ENCODE data around the gene AZI2.

AZI2 gene

DNA sequence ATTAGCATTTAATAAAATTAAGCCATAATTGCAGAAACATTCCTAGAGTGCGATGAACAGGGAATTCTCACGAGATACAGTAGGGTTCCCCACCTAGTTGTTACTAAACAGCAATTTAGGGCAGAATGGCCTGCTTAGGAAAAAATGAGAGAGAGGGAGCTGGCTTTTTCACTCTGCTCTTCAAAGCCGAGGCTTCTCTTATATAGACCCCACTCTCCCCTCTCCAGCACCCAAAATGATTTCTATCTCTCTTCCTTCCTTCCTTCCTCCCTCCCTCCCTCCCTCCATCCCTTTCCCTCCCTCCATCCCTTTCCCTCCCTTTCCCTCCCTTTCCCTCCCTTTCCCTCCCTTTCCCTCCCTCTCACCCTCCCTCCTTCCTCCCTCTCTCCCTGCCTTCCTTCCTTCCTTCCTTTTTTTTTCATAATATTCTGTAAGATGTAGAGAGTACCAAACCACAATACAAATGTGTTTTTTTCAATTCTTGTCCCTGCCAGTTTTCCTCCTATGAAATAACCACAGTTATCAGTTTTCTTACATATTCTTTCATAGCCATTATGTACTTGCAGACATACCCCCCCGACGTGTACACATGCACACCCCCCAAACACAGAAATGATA lies 48.2 kb downstream of the AZI2 start:
- DNase-seq, result no peak

DNA sequence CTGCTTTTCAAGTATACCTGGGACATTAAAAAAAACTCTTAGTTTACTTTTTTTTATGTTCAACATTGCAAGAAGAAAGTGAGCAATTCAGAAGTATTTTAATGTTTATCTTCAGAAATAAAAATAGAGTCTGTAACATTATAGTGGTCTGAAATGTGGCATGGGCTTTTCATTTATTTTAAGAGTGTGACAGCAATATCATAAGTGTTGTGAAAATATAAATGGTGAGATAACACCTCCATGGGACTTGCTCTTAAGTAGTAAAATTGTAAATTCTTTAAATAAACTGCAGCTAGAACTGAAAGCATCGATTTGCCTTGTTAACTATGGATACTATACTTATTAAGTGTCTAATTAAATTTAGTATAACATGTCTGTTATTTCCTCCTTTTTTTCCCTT lies 48.9 kb downstream of the AZI2 start:
- no peak for DNase-seq

DNA sequence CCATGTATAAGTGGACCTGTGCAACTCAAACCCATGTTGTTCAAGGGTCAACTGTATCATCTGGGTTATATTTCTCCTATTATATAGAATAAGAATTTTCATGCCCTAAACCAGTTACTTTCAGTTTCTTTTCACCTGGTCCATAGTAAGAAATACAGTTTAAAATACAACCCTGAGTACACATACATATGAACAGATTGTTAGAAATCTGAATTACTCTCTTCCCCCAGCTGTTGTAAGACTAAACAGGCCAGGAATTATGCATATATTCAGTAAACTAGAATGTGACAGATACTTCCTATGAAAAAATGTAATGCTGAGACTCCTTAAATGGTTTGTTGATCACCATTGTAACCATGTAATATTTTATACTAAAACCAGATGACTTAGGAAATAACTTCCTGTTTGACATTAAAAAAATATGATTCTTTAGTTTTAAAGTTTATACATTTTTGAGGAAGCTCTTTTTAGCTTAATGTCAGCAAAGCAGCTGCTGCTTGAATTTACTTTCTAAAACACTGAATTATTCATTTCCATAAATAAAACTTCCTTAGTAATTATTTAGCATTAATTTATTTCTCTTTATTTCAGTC lies 52.6 kb downstream of the AZI2 start:
- DNase-seq, result no peak

DNA sequence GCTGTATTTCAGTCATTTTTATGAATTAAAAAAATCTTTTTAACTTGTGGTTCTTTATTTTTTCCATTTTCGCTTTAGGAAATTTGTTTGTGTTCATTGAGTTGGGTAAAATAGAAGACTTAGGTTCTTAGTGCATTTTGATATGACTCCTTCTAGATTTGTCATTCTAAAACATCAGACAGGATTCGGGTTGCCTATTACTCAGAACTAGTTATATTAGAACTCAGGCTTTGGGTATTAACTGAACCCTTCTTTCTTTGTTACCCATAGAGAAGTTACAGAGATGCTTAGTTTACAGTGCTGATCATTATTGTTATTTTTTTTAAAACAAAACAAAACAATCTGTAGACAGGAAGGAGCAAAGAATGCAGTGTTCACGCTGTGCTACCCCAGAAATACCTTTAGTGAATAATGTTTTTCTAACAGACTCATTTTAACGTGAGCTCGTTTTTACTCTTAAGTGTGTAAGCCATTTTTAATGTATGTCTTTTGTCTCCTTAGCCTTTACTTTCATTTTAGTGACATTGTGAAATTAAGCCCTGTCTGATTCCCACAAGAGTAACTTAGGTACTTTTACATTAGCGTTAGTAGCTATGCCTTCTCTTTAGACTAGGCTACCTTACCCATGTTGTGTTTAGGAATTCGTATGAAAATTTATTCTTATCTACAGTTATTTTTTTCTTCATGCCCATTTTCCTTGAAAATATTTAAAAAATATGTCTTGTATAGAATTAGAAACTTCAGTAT lies 53.8 kb downstream of the AZI2 start:
- no peak for DNase-seq

DNA sequence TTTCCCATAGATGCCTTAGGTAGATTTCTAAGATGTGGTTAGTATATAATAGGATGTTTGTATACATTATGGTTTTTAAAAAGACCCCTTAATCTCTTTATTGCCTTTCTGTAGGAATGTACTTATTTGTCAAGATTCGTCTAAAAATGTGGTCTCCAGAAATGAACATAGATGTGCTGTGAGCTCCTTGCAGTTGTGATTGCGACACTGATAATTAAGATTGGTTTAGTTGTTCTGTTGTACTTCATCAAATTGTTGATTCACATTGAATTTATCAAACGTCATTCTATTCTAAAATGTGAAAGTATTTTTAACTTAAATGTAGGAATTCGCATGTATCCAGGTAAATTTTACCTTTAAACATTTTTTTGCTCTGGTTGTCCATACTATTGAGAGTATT lies 56.0 kb downstream of the AZI2 start:
- DNase-seq, result no peak

DNA sequence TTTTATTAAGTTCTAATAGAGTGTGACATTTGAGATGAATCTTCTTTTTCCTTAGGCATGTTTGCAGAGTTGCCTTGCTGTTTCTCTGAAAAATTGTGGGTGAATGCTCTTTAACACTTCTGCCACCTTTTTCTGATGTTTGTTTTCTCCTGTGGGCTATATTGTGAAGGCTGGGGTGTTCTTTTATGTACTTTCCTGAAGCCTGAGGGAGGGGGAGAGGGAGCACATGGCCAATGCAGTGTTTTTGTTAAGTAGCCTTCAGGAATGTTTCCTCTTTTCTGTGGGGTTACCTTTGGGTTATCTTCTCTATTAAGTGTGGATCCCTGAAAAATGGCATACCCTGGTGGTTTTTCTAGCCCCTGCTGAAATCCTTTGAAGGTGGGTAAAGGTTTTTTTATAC lies 57.0 kb downstream of the AZI2 start:
- DNase-seq, result no peak

DNA sequence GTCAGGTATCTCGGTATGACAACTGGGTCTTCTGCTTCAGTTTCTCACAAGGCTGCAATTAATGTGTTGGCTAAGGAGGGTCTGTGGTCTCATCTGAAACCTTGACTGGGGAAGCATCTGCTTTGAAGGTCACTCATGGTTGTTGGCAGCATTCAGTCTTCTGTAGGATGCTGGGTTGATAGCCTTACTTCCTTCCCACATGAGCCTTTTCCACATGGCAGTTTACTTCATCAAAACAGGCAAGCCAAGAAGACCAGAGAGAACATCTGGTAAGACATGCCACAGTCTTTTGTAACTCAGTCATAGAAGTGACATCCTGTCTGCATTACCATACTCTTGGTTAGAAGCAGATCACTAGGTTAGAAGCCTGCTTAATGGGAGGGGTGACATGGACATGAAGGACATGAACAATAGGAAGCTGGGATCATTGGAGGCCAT lies 57.7 kb downstream of the AZI2 start:
- no peak for DNase-seq

DNA sequence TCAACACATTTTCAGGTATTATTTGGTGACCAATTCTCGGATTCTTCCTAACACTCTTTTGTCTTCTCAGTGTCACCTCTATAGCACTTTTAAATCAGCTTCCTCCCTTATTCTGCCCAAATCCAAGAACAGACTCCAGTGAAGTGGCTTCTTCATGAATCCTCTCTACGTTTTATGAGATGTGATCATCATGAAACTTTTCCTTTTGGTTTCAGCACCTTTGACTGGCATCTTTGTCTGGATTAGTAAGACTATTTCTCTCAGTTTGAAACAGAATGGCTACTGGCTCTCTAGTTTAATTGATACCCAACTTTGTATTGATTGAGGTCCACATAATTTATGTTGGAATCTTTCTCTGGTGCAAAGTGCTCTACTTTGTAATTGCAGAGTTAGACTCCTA lies 61.6 kb downstream of the AZI2 start:
- DNase-seq, result no peak

DNA sequence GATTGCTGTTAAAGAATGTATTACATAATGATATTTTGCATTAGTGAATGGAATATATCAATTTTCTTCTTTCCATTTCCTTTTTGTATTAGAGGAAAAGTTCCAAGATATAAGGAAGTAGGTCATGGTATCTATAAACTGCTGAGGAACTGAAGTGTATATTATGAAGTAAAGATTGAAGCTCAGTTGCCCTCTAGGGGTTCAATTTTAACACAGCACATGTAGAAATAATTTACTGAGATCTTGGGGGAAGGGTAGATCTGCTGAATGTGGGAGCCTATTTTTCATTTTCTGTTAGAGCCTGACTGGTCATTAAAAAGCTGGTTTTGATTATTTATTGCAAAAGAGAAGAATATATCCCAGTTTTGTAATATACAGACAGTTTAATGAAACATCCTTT lies 62.0 kb downstream of the AZI2 start:
- no peak for DNase-seq

DNA sequence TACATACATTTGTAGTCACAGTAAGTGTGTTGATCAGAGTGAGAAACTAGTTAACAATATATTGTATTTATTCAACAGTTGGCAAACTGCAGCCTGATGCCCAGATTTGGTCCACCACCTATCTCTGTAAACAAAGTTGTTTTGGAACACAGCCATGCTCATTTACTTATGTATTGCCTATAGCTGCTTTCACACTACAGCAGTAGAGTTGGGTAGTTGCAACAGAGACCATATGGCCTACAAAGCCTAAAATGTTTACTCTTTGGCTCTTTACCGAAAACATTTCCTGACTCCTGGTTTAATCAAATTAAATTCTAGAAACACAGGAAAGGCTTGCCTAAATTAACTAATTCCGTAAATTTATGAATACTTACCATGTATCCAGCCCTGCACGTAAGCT lies 67.8 kb downstream of the AZI2 start:
- DNase-seq, result no peak

DNA sequence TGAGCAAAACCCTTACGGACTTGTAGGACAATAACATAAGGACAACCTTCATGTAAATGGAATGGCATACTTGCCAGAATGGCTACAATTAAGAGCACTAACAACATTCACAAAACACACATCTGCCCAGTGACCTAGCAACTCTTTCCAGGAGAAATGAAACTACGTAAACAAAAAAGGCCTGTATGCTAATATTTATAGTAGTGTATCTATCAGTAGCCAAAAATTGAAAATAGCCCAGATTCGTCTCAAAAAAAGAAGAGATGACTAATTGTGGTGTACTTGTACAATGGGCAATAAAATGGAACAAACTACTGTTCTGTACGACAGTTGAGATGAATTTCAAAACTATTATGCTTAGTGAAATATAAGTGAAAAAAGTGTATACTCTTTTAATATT lies 68.9 kb downstream of the AZI2 start:
- no peak for DNase-seq

DNA sequence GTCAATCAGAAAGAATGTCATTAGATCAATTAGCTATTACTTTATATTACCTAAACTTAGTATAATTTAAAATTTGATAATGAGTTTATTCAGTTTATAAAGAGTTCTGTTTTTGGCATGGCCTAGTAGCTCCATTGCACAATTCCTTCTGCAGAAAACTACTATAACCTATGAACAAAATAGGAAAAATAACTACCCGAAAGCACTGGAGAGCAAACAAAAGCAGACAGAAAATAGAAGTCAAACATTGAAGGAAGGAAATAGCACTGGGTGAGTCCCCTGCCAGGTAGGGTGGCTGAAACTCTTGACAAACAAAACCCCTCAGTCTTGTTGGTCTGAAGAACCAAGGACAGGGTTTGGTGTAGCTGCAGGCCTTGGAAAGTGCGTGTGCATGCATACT lies 69.7 kb downstream of the AZI2 start:
- no peak for DNase-seq

DNA sequence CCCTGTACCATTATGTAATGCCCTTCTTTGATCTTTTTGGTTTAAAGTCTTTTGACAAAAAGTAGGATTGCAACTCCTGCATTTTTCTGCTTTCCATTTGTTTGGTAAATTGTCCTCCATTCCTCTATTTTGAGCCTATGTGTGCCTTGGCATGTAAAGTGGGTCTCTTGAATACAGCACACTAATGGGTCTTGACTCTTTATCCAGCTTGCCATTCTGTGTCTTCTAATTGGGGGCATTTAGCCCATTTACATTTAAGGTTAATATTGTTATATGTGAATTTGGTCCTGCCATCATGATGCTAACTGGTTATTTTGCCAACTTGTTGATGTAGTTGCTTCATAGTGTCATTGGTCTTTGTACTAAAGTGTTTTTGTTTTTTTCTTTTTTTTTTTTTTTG lies 74.8 kb downstream of the AZI2 start:
- no peak for DNase-seq
